ENCODE data around the gene FLVCR2.

Gene FLVCR2

DNA sequence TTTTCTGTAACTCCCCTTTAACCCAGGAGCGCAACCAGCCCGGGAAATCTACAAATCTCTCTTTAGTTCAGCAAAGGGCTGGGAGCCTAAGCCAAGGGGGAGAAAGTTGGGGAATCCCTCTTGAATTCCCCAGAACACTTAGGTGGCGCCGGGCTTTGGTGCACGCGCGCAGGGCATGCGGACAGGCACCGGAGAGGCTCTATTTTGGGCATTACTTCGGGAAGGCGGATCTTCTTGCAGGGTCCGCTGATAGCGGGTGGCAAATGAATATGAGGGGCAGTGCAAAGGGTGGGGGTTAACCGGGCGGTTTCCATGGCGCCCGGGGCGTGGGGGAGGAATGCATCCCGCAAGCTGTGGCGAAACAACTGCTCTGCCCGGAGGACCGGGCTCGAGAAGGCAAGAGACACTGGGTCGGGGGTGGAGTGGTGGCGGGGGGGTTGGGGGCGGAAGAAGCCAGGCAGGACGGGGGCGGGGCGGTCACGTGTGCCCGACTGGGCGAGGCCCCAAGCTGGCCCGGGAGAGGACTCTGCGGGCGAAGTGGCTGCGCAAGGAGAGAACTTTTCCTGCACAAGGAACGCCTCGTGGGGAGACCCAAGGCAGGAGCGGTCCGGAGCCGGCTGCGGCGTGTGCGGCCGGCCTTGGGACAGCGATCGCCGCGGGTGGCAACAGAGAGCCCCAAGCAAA lies at the start of gene FLVCR2:
Gene FLVCR2, plus strand, starts transcription at position 519 of the 684 bp plus-strand sequence. CDS start 353 bp downstream, outside the sequence.
- Histone ChIP-seq H3K4me1 (ENCODE audit: control insufficient read depth, insufficient read depth, low read length) (peaks cover 4% of the 10 kb centered on the region; the same call in 1 of the 2 replicates), H3K27ac (ENCODE audit: extremely low read depth, low read depth, low read length) (no peak within 1 kb of the TSS; the same call in 1 of the 2 replicates), H3K4me3 (ENCODE audit: low read depth, low read length) (peak within 1 kb of the TSS; percentile 49), H3K36me3 (ENCODE audit: control insufficient read depth in 2 of 2, insufficient read depth in 1 of 2, low read length in 2 of 2) (no peaks in the 10 kb centered on the region), H3K9me3 (ENCODE audit: control insufficient read depth, insufficient read depth, low read depth, low read length) (no peaks in the 10 kb centered on the region)
- TF ChIP-seq ZNF366 (tag by site-specific recombination; conservative IDR thresholded peaks at IDR 0.05): no peak
- TF ChIP-seq, protein P1, sequence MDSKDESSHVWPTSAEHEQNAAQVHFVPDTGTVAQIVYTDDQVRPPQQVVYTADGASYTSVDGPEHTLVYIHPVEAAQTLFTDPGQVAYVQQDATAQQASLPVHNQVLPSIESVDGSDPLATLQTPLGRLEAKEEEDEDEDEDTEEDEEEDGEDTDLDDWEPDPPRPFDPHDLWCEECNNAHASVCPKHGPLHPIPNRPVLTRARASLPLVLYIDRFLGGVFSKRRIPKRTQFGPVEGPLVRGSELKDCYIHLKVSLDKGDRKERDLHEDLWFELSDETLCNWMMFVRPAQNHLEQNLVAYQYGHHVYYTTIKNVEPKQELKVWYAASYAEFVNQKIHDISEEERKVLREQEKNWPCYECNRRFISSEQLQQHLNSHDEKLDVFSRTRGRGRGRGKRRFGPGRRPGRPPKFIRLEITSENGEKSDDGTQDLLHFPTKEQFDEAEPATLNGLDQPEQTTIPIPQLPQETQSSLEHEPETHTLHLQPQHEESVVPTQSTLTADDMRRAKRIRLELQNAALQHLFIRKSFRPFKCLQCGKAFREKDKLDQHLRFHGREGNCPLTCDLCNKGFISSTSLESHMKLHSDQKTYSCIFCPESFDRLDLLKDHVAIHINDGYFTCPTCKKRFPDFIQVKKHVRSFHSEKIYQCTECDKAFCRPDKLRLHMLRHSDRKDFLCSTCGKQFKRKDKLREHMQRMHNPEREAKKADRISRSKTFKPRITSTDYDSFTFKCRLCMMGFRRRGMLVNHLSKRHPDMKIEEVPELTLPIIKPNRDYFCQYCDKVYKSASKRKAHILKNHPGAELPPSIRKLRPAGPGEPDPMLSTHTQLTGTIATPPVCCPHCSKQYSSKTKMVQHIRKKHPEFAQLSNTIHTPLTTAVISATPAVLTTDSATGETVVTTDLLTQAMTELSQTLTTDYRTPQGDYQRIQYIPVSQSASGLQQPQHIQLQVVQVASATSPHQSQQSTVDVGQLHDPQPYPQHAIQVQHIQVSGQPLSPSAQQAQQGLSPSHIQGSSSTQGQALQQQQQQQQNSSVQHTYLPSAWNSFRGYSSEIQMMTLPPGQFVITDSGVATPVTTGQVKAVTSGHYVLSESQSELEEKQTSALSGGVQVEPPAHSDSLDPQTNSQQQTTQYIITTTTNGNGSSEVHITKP (tag by site-specific recombination; IDR thresholded peaks at IDR 0.05): 0 out of 2 replicates have a peak, but pooled peaks have one; percentile 38
- no peak for TF ChIP-seq ZNF585B (tag by site-specific recombination; IDR thresholded peaks at IDR 0.05)
- TF ChIP-seq KLF9 (tag by site-specific recombination; IDR thresholded peaks at IDR 0.05; ENCODE audit: low read depth): peak; percentile 29; the same call in 1 of the 2 replicates
- peak; percentile 52 for TF ChIP-seq ZBTB26 (tag by site-specific recombination; optimal IDR thresholded peaks at IDR 0.05)
- TF ChIP-seq ZFHX2 (tag by site-specific recombination; conservative IDR thresholded peaks at IDR 0.05): peak; percentile 12; the same call in 1 of the 2 replicates
- TF ChIP-seq ZNF621 (tag by site-specific recombination; IDR thresholded peaks at IDR 0.05): no peak
- peak; percentile 44; the same call in 1 of the 2 replicates for TF ChIP-seq PRDM4 (tag by site-specific recombination; IDR thresholded peaks at IDR 0.05)
- no peak for TF ChIP-seq ZNF560 (tag by site-specific recombination; IDR thresholded peaks at IDR 0.05; ENCODE audit: borderline replicate concordance)
- peak; percentile 56 for TF ChIP-seq GLIS1 (tag by site-specific recombination; IDR thresholded peaks at IDR 0.05)
- TF ChIP-seq, protein P2, sequence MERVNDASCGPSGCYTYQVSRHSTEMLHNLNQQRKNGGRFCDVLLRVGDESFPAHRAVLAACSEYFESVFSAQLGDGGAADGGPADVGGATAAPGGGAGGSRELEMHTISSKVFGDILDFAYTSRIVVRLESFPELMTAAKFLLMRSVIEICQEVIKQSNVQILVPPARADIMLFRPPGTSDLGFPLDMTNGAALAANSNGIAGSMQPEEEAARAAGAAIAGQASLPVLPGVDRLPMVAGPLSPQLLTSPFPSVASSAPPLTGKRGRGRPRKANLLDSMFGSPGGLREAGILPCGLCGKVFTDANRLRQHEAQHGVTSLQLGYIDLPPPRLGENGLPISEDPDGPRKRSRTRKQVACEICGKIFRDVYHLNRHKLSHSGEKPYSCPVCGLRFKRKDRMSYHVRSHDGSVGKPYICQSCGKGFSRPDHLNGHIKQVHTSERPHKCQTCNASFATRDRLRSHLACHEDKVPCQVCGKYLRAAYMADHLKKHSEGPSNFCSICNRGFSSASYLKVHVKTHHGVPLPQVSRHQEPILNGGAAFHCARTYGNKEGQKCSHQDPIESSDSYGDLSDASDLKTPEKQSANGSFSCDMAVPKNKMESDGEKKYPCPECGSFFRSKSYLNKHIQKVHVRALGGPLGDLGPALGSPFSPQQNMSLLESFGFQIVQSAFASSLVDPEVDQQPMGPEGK (tag by site-specific recombination; IDR thresholded peaks at IDR 0.05): 0 out of 2 replicates have a peak, but pooled peaks have one; percentile 50
- peak; percentile 86 for TF ChIP-seq ZNF335 (tag by site-specific recombination; conservative IDR thresholded peaks at IDR 0.05)
- TF ChIP-seq MZF1 (tag by site-specific recombination; IDR thresholded peaks at IDR 0.05; ENCODE audit: borderline replicate concordance): peak; percentile 18; the same call in 1 of the 2 replicates
- 0 out of 2 replicates have a peak, but pooled peaks have one; percentile 28 for TF ChIP-seq SP2 (tag by site-specific recombination; IDR thresholded peaks at IDR 0.05)
- no peak for TF ChIP-seq ZNF112 (tag by site-specific recombination; IDR thresholded peaks at IDR 0.05)
- ChIA-PET CTCF (interaction anchor here (0.5 to 9.1 kb wide), 20 partner anchors 16 to 1191 kb away, joined by 3 to 266 read pairs (median 4); partner anchors contain the start of genes ERG28, TGFB3 and TTLL5), POLR2A (interaction anchor here (2.1 to 2.3 kb wide), 3 partner anchors 71 to 83 kb away, joined by 9 to 19 read pairs (median 10); partner anchors contain the start of genes ERG28 and TTLL5)

All from HEK293 (cell line).